Natural killer cell treated with Interleukin-12 subunit alpha and Interleukin-12 subunit beta and Interleukin-15 and Interleukin-18, amount 100 ng/mL, for 72 hours (primary cell): ENCODE results near the gene CCDC50. TPM values are rescaled to one million over a fixed set of nuclear protein-coding genes. Genes with fewer than 3 reads are reported as not detected.

Experiments used
- ATAC-seq, 2 donors: fragments of 150-1000 bp; cut with Tn5 transposase in 1 of 2; sonication (Bioruptor Pico), chemical (Tn5 transposase) in 1 of 2; 2 replicates each; pipeline ENCODE4 v1.10.0; 2021
- DNase-seq: peaks from one replicate; pipeline ENCODE4 v3.0.0; 2022; ENCODE audit warnings: low spot score
- H3K27ac Mint-ChIP-seq, 2 donors: 1 replicate in 1 of 2; 2 replicates in 1 of 2; pipeline ENCODE4 v1.8.0; 2022; ENCODE audit warnings: mixed read lengths in 2 of 2, mild to moderate bottlenecking in 1 of 2, moderate library complexity in 1 of 2
- H3K27me3 Mint-ChIP-seq, 2 donors: 1 replicate in 1 of 2; 2 replicates in 1 of 2; pipeline ENCODE4 v1.8.0; 2022; ENCODE audit warnings: mixed read lengths in 2 of 2
- H3K36me3 Mint-ChIP-seq: one replicate; pipeline ENCODE4 v1.8.0; 2022; ENCODE audit warnings: mixed read lengths
- H3K4me1 Mint-ChIP-seq, 2 donors: 1 replicate in 1 of 2; 2 replicates in 1 of 2; pipeline ENCODE4 v1.8.0; 2022; ENCODE audit warnings: low read depth in 2 of 2, mixed read lengths in 2 of 2, mild to moderate bottlenecking in 1 of 2
- H3K4me3 Mint-ChIP-seq: one replicate; pipeline ENCODE4 v1.8.0; 2022; ENCODE audit warnings: mixed read lengths
- H3K9me3 Mint-ChIP-seq: 2 replicates; pipeline ENCODE4 v1.8.0; 2022; ENCODE audit warnings: mixed read lengths
- total RNA-seq, 2 donors: library from RNA; stranded (reverse); gene quantifications; one replicate each; pipeline ENCODE4 v1.2.3, GENCODE V29; 2022

The CCDC50 gene
- total RNA-seq, 2 donors from 2014 or later: 24.4 to 27.7 TPM

- Mint-ChIP-seq H3K36me3 (no peaks in the 10 kb centered on the region), H3K9me3 (no peaks in the 10 kb centered on the region), H3K27me3 (no peaks in the 10 kb centered on the region), H3K27ac (no peak overlapping the region), H3K4me3 (no peak overlapping the region), H3K4me1 (peaks cover 6 to 18% of the 10 kb centered on the region in 2 donors)
- DNase-seq (no peak), ATAC-seq (no peak)
Observed at GRCh38 chr3:191345334-191345733, 16.1 kb downstream of the CCDC50 start.

- Mint-ChIP-seq H3K36me3 (no peaks in the 10 kb centered on the region), H3K9me3 (no peaks in the 10 kb centered on the region), H3K4me1 (peaks cover 6 to 18% of the 10 kb centered on the region in 2 donors), H3K4me3 (no peak overlapping the region), H3K27me3 (no peaks in the 10 kb centered on the region), H3K27ac (no peak overlapping the region)
- DNase-seq (no peak), ATAC-seq (no peak)
Observed at GRCh38 chr3:191347228-191347627, 18.0 kb downstream of the CCDC50 start.

GRCh38 chr3:191348098-191348497, 18.9 kb downstream of the CCDC50 start:
- peaks cover 6 to 18% of the 10 kb centered on the region in 2 donors for H3K4me1 Mint-ChIP-seq
- H3K36me3 Mint-ChIP-seq: no peaks in the 10 kb centered on the region
- no peak overlapping the region for H3K4me3 Mint-ChIP-seq
- H3K27me3 Mint-ChIP-seq: no peaks in the 10 kb centered on the region
- DNase-seq (no peak), ATAC-seq (no peak)
- H3K27ac Mint-ChIP-seq: no peak overlapping the region
- no peaks in the 10 kb centered on the region for H3K9me3 Mint-ChIP-seq

GRCh38 chr3:191350396-191351090, 21.3 kb downstream of the CCDC50 start:
- H3K27me3 Mint-ChIP-seq: no peaks in the 10 kb centered on the region
- H3K4me1 Mint-ChIP-seq: peaks cover 3 to 10% of the 10 kb centered on the region in 2 donors
- H3K27ac Mint-ChIP-seq: no peak overlapping the region
- no peak overlapping the region for H3K4me3 Mint-ChIP-seq
- ATAC-seq: no peak
- H3K36me3 Mint-ChIP-seq: no peaks in the 10 kb centered on the region
- no peaks in the 10 kb centered on the region for H3K9me3 Mint-ChIP-seq
- DNase-seq: no peak

- no peak for DNase-seq
- no peak for ATAC-seq
- no peaks in the 10 kb centered on the region for H3K9me3 Mint-ChIP-seq
- H3K36me3 Mint-ChIP-seq: no peaks in the 10 kb centered on the region
- H3K4me3 Mint-ChIP-seq: no peak overlapping the region
- no peaks in the 10 kb centered on the region for H3K27me3 Mint-ChIP-seq
- H3K27ac Mint-ChIP-seq: no peak overlapping the region
- H3K4me1 Mint-ChIP-seq: peaks cover 6 to 14% of the 10 kb centered on the region in 2 donors
Observed at GRCh38 chr3:191352014-191352413, 22.8 kb downstream of the CCDC50 start.

GRCh38 chr3:191353022-191353777, 24.0 kb downstream of the CCDC50 start:
- Mint-ChIP-seq H3K9me3 (no peaks in the 10 kb centered on the region), H3K27me3 (no peaks in the 10 kb centered on the region), H3K4me1 (peaks cover 6 to 8% of the 10 kb centered on the region in 2 donors), H3K36me3 (no peaks in the 10 kb centered on the region), H3K27ac (no peak overlapping the region), H3K4me3 (no peak overlapping the region)
- DNase-seq (no peak), ATAC-seq (no peak)

- DNase-seq: no peak
- H3K4me1 Mint-ChIP-seq: peaks cover 12 to 24% of the 10 kb centered on the region in 2 donors
- peak overlapping the region; percentile 23 for H3K4me3 Mint-ChIP-seq
- H3K27ac Mint-ChIP-seq: no peak overlapping the region
- peak in 1 of 2 donors; percentile 79 for ATAC-seq
- H3K9me3 Mint-ChIP-seq: no peaks in the 10 kb centered on the region
- peaks cover 12% of the 10 kb centered on the region for H3K36me3 Mint-ChIP-seq
- H3K27me3 Mint-ChIP-seq: no peaks in the 10 kb centered on the region
Observed at GRCh38 chr3:191355406-191355805, 26.2 kb downstream of the CCDC50 start.

- ATAC-seq (no peak), DNase-seq (no peak)
- peaks cover 20% of the 10 kb centered on the region for H3K36me3 Mint-ChIP-seq
- no peak overlapping the region for H3K4me3 Mint-ChIP-seq
- peaks cover 12 to 24% of the 10 kb centered on the region in 2 donors for H3K4me1 Mint-ChIP-seq
- H3K9me3 Mint-ChIP-seq: no peaks in the 10 kb centered on the region
- H3K27ac Mint-ChIP-seq: no peak overlapping the region
- no peaks in the 10 kb centered on the region for H3K27me3 Mint-ChIP-seq
Observed at GRCh38 chr3:191356631-191357439, 27.6 kb downstream of the CCDC50 start.

- ATAC-seq: no peak
- H3K36me3 Mint-ChIP-seq: peaks cover 20% of the 10 kb centered on the region
- H3K9me3 Mint-ChIP-seq: no peaks in the 10 kb centered on the region
- peaks cover 12 to 24% of the 10 kb centered on the region in 2 donors for H3K4me1 Mint-ChIP-seq
- no peak overlapping the region for H3K4me3 Mint-ChIP-seq
- no peaks in the 10 kb centered on the region for H3K27me3 Mint-ChIP-seq
- DNase-seq: no peak
- no peak overlapping the region for H3K27ac Mint-ChIP-seq
Observed at GRCh38 chr3:191357909-191358308, 28.7 kb downstream of the CCDC50 start.

- Mint-ChIP-seq H3K9me3 (no peaks in the 10 kb centered on the region), H3K4me1 (peaks cover 12 to 24% of the 10 kb centered on the region in 2 donors), H3K4me3 (peak overlapping the region; percentile 3), H3K27ac (no peak overlapping the region), H3K27me3 (no peaks in the 10 kb centered on the region), H3K36me3 (peaks cover 20% of the 10 kb centered on the region)
- ATAC-seq: no peak
- DNase-seq: no peak
Observed at GRCh38 chr3:191358929-191359328, 29.7 kb downstream of the CCDC50 start.

GRCh38 chr3:191360620-191361019, 31.4 kb downstream of the CCDC50 start:
- no peak overlapping the region for H3K4me3 Mint-ChIP-seq
- DNase-seq: no peak
- no peaks in the 10 kb centered on the region for H3K27me3 Mint-ChIP-seq
- peaks cover 8 to 20% of the 10 kb centered on the region in 2 donors for H3K4me1 Mint-ChIP-seq
- no peaks in the 10 kb centered on the region for H3K9me3 Mint-ChIP-seq
- ATAC-seq: no peak
- no peak overlapping the region for H3K27ac Mint-ChIP-seq
- H3K36me3 Mint-ChIP-seq: peaks cover 20% of the 10 kb centered on the region

GRCh38 chr3:191361456-191361855, 32.3 kb downstream of the CCDC50 start:
- Mint-ChIP-seq H3K27ac (no peak overlapping the region), H3K4me3 (no peak overlapping the region), H3K36me3 (peaks cover 20% of the 10 kb centered on the region)

GRCh38 chr3:191362037-191362436, 32.8 kb downstream of the CCDC50 start:
- Mint-ChIP-seq H3K4me1 (peaks cover 5 to 16% of the 10 kb centered on the region in 2 donors), H3K4me3 (no peak overlapping the region), H3K9me3 (no peaks in the 10 kb centered on the region), H3K27ac (no peak overlapping the region), H3K36me3 (peaks cover 20% of the 10 kb centered on the region), H3K27me3 (no peaks in the 10 kb centered on the region)
- no peak for DNase-seq
- ATAC-seq: no peak

More at GRCh38 chr3:191361456-191361855, 32.3 kb downstream of the CCDC50 start:
- Mint-ChIP-seq H3K27me3 (no peaks in the 10 kb centered on the region), H3K4me1 (peaks cover 5 to 16% of the 10 kb centered on the region in 2 donors), H3K9me3 (no peaks in the 10 kb centered on the region)
- DNase-seq (no peak), ATAC-seq (no peak)
